B cell (primary cell): ENCODE data around the gene MRGPRG. TPM values are rescaled to one million over a fixed set of nuclear protein-coding genes. Genes with fewer than 3 reads are reported as not detected.

Experiments
- ATAC-seq: fragments of 200-7000 bp; cut with Tn5 transposase; one replicate; pipeline ENCODE4 v1.10.0; 2021; ENCODE audit warnings: low read depth, mild to moderate bottlenecking, moderate number of reproducible peaks, moderate library complexity
- CTCF ChIA-PET: fragments of 350-600 bp; sonication (Branson Sonifier 250); formaldehyde crosslinking; loops from one replicate; lab custom pipeline; 2021; ENCODE audit warnings: antibody characterized with exemption, inconsistent platforms; lab: Charles Lee
- POLR2A ChIA-PET: fragments of 350-600 bp; sonication (Branson Sonifier 250); formaldehyde crosslinking; loops from one replicate; lab custom pipeline; 2021; ENCODE audit warnings: antibody characterized with exemption; lab: Charles Lee
- DNase-seq: peaks from one replicate; pipeline ENCODE4 v3.0.0; 2013
- H2AFZ ChIP-seq: 2 replicates; pipeline ENCODE4 v1.6.1; 2012; ENCODE audit warnings: mild to moderate bottlenecking, low read depth, low read length; ENCODE audit not compliant: insufficient read depth, poor library complexity, severe bottlenecking
- H3K27ac ChIP-seq, 2 donors: 1 replicate in 1 of 2; 2 replicates in 1 of 2; pipeline ENCODE4 v1.5.1; 2012 to 2013; ENCODE audit warnings: low read length in 2 of 2, mild to moderate bottlenecking in 2 of 2, moderate library complexity in 1 of 2
- H3K27me3 ChIP-seq, 4 experiments: fragments of 200-600 bp in 1 of 4; sonication (generic) in 1 of 4; replicated peaks in 1 of 4; 1 replicate in 2 of 4; 2 replicates in 2 of 4; pipeline versions ENCODE4 v1.6.1 to v1.7.0; 2013 to 2016; ENCODE audit warnings: low read length in 3 of 4, mild to moderate bottlenecking in 2 of 4, mixed read lengths in 1 of 4, moderate library complexity in 1 of 4; ENCODE audit not compliant: insufficient read depth in 4 of 4, control insufficient read depth in 3 of 4; ENCODE audit errors: control extremely low read depth in 1 of 4
- H3K36me3 ChIP-seq, 2 experiments: replicated peaks in 1 of 2; 1 replicate in 1 of 2; 2 replicates in 1 of 2; pipeline versions ENCODE4 v1.6.1 to v1.7.1; 2013; ENCODE audit warnings: low read length in 1 of 2; ENCODE audit not compliant: insufficient read depth in 2 of 2, control insufficient read depth in 1 of 2; ENCODE audit errors: control extremely low read depth in 1 of 2, extremely low read depth in 1 of 2
- H3K4me1 ChIP-seq, 2 donors: fragments of 200-600 bp in 1 of 2; sonication (generic) in 1 of 2; 1 replicate in 1 of 2; 2 replicates in 1 of 2; pipeline versions ENCODE4 v1.5.1 to v1.6.1; 2013 to 2017; ENCODE audit warnings: low read length in 2 of 2; ENCODE audit not compliant: control insufficient read depth in 2 of 2, insufficient read depth in 2 of 2
- H3K4me2 ChIP-seq: replicated peaks from 2 replicates; pipeline ENCODE3; 2012; ENCODE audit warnings: mild to moderate bottlenecking, low read depth, low read length; ENCODE audit not compliant: poor library complexity, severe bottlenecking
- H3K4me3 ChIP-seq, 5 experiments: fragments of 200-600 bp in 1 of 5; sonication (generic) in 1 of 5; 1 replicate in 3 of 5; 2 replicates in 2 of 5; pipeline versions ENCODE4 v1.5.1 to v1.7.0; 2011 to 2016; ENCODE audit warnings: low read length in 4 of 5, mild to moderate bottlenecking in 4 of 5, low read depth in 2 of 5, control low read depth in 1 of 5, moderate library complexity in 1 of 5; ENCODE audit not compliant: insufficient read depth in 1 of 5; ENCODE audit errors: control extremely low read depth in 1 of 5, extremely low read depth in 1 of 5
- H3K79me2 ChIP-seq: fragments of 200-600 bp; sonication (generic); one replicate; pipeline ENCODE4 v1.6.0; 2016; ENCODE audit warnings: low read length; ENCODE audit not compliant: control insufficient read depth, insufficient read depth
- H3K9ac ChIP-seq: fragments of 200-600 bp; sonication (generic); 2 replicates; pipeline ENCODE4 v1.6.1; 2017; ENCODE audit warnings: mild to moderate bottlenecking, low read length, moderate library complexity
- H3K9me3 ChIP-seq, 3 donors: one replicate each; pipeline versions ENCODE4 v1.6.1 to v1.7.1; 2013; ENCODE audit warnings: low read length in 2 of 3; ENCODE audit not compliant: control insufficient read depth in 2 of 3, insufficient read depth in 1 of 3; ENCODE audit errors: control extremely low read depth in 1 of 3
- H4K20me1 ChIP-seq: 2 replicates; pipeline ENCODE4 v1.6.0; 2012; ENCODE audit warnings: mild to moderate bottlenecking, low read length; ENCODE audit not compliant: insufficient read depth, control insufficient read depth, poor library complexity, severe bottlenecking
- H3K27ac Mint-ChIP-seq: one replicate; pipeline ENCODE4 v1.8.0; 2021; ENCODE audit warnings: mixed read lengths
- H3K27me3 Mint-ChIP-seq: one replicate; pipeline ENCODE4 v1.8.0; 2021; ENCODE audit warnings: mixed read lengths
- H3K4me1 Mint-ChIP-seq: one replicate; pipeline ENCODE4 v1.8.0; 2021; ENCODE audit warnings: mixed read lengths
- H3K4me3 Mint-ChIP-seq: one replicate; pipeline ENCODE4 v1.8.0; 2021; ENCODE audit warnings: mixed read lengths
- H3K9me3 Mint-ChIP-seq: one replicate; pipeline ENCODE4 v1.8.0; 2022; ENCODE audit warnings: mixed read lengths; ENCODE audit not compliant: insufficient read depth
- CTCF ChIP-seq: fragments of 200-600 bp; IDR thresholded peaks from one replicate; pipeline ENCODE4 v1.8.0; 2022; ENCODE audit warnings: antibody characterized with exemption, mild to moderate bottlenecking
- EZH2 ChIP-seq: IDR thresholded peaks from 2 replicates; pipeline ENCODE4 v1.6.1; 2012; ENCODE audit warnings: borderline replicate concordance, low read depth, mild to moderate bottlenecking, moderate library complexity, low read length; ENCODE audit not compliant: insufficient read depth, poor library complexity, severe bottlenecking
- WGBS: methylation state at CpG from one replicate; pipeline ENCODE4 v1.1.5; 2013; ENCODE audit warnings: missing lambda C conversion rate; ENCODE audit not compliant: insufficient coverage; 5-methylcytosine and 5-hydroxymethylcytosine counted together
- intact Hi-C: fragments of 100-400 bp; cut with micrococcal nuclease; formaldehyde crosslinking; loops from one replicate; pipeline ENCODE4 v1.10.0; 2022
- polyA plus RNA-seq: library from polyadenylated mRNA; depleted of rRNA; stranded (reverse); fragments of >200 nt; gene quantifications from 2 replicates; pipeline ENCODE4 v1.2.3, GENCODE V29; 2012
- total RNA-seq, 2 donors: library from RNA; stranded (reverse); fragments of 120-200 nt in 1 of 2; gene quantifications; 1 replicate in 1 of 2; 2 replicates in 1 of 2; pipeline versions ENCODE4 v1.2.3 to v1.2.4, GENCODE V29; 2013 to 2022

The MRGPRG gene
- total and polyA plus RNA-seq, 2 donors (not counting 1 experiment from before 2014, with no cell fraction given), result not detected

- POLR2A ChIA-PET, result no interaction called here
- Histone ChIP-seq H3K4me3 (no peak overlapping the region), H3K36me3 (no peaks in the 10 kb centered on the region), H3K9ac (no peak overlapping the region), H3K4me1 (no peaks in the 10 kb centered on the region), H3K79me2 (no peaks in the 10 kb centered on the region), H3K9me3 (peaks cover 0 to 4% (median 0%) of the 10 kb centered on the region in 3 donors), H2AFZ (no peak overlapping the region), H3K27ac (no peak overlapping the region), H3K27me3 (peaks cover 0 to 2% (median 0%) of the 10 kb centered on the region in 4 experiments), H3K4me2 (no peak overlapping the region), H4K20me1 (no peaks in the 10 kb centered on the region)
- DNase-seq (no peak), ATAC-seq (no peak)
- intact Hi-C loops, result no loop called here
- H3K27me3 Mint-ChIP-seq, result no peaks in the 10 kb centered on the region
- no peak for TF ChIP-seq EZH2
- TF ChIP-seq CTCF, result no peak
- 87% methylated on average over 14 of the region's 19 CpGs for WGBS
- H3K9me3 Mint-ChIP-seq, result no peaks in the 10 kb centered on the region
- no peak overlapping the region for H3K4me3 Mint-ChIP-seq
- H3K27ac Mint-ChIP-seq, result no peak overlapping the region
- CTCF ChIA-PET, result no interaction called here
- H3K4me1 Mint-ChIP-seq, result no peaks in the 10 kb centered on the region
Measured at GRCh38 chr11:3193373-3194015, 25.1 kb downstream of the MRGPRG start.

- ATAC-seq (no peak), DNase-seq (no peak)
- no peaks in the 10 kb centered on the region for H3K79me2 ChIP-seq
- Mint-ChIP-seq H3K4me1 (no peaks in the 10 kb centered on the region), H3K27me3 (peaks cover 2% of the 10 kb centered on the region), H3K4me3 (no peak overlapping the region), H3K9me3 (no peaks in the 10 kb centered on the region), H3K27ac (no peak overlapping the region)
- H4K20me1 ChIP-seq, result no peaks in the 10 kb centered on the region
- intact Hi-C loops, result no loop called here
- POLR2A ChIA-PET, result no interaction called here
- WGBS, result 98% methylated on average over 7 of the region's 14 CpGs
- H3K4me2 ChIP-seq, result no peak overlapping the region
- H3K36me3 ChIP-seq, result no peaks in the 10 kb centered on the region
- CTCF ChIA-PET, result no interaction called here
- peaks cover 0 to 2% (median 0%) of the 10 kb centered on the region in 4 experiments for H3K27me3 ChIP-seq
- H3K27ac ChIP-seq, result no peak overlapping the region
- no peak overlapping the region for H2AFZ ChIP-seq
- H3K4me1 ChIP-seq, result no peaks in the 10 kb centered on the region
- no peak overlapping the region for H3K9ac ChIP-seq
- TF ChIP-seq CTCF, result no peak
- TF ChIP-seq EZH2, result no peak
- H3K4me3 ChIP-seq, result no peak overlapping the region
- H3K9me3 ChIP-seq, result peaks cover 0 to 4% (median 0%) of the 10 kb centered on the region in 3 donors
Measured at GRCh38 chr11:3192511-3193372, 25.9 kb downstream of the MRGPRG start.
